Mesothelial cell of epicardium (in vitro differentiated cells): ENCODE measurements around the gene RERE. TPM values are rescaled to one million over a fixed set of nuclear protein-coding genes. Genes with fewer than 3 reads are reported as not detected.

ENCODE experiments used
- DNase-seq, 2 experiments: peaks; one replicate each; pipeline ENCODE4 v3.0.0; 2021; ENCODE audit warnings: low spot score in 2 of 2; ENCODE audit not compliant: unreplicated experiment in 2 of 2
- H3K27ac Mint-ChIP-seq: 2 replicates; pipeline ENCODE4 v1.8.0; 2021; ENCODE audit warnings: mixed read lengths
- H3K27me3 Mint-ChIP-seq: 2 replicates; pipeline ENCODE4 v1.8.0; 2021; ENCODE audit warnings: low read depth, mixed read lengths
- H3K36me3 Mint-ChIP-seq: 2 replicates; pipeline ENCODE4 v1.8.0; 2021; ENCODE audit warnings: mixed read lengths
- H3K4me1 Mint-ChIP-seq: 2 replicates; pipeline ENCODE4 v1.8.0; 2021; ENCODE audit warnings: mixed read lengths
- H3K4me3 Mint-ChIP-seq: 2 replicates; pipeline ENCODE4 v1.8.0; 2021; ENCODE audit warnings: mild to moderate bottlenecking, moderate library complexity, mixed read lengths
- H3K9me3 Mint-ChIP-seq: 2 replicates; pipeline ENCODE4 v1.8.0; 2021; ENCODE audit warnings: mixed read lengths
- total RNA-seq: library from RNA; stranded (reverse); gene quantifications from 3 replicates; pipeline ENCODE4 v1.2.1, GENCODE V29; 2021
- TF ChIP-seq, protein P1 (sequence below): fragments of 200-600 bp; sonication (generic); IDR thresholded peaks from one replicate; pipeline ENCODE4 v1.5.0; 2021; ENCODE audit warnings: antibody characterized with exemption; ENCODE audit not compliant: unreplicated experiment

RERE gene
- total RNA-seq, 1 donor from 2014 or later = 187 TPM

DNA sequence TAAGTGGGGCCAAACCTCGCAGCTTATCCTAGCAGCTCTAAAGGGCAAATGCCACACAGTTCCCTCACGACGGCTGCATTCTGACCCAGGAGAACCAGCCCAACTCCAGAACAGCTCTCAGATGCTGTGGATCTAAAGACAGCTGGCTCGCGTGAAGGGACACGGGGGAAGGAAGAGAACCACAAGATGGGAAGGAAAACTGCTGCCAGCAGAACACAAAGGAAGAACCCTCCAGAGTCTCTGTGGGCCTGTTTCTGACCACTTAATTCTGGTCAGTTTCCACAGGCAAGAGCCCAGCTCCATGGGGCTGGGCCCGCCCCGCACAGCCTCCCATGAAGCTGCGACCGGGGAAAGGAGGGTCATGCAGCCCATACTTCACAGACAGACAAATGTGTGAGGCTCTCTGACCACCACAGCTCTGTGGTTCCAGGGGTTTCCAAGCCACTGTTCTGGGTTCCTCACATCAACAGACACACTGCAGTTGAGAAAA lies 438.4 kb downstream of the RERE start:
- H3K4me1 Mint-ChIP-seq = peaks cover 66% of the 10 kb centered on the region
- H3K9me3 Mint-ChIP-seq = no peaks in the 10 kb centered on the region
- TF ChIP-seq, protein P1, sequence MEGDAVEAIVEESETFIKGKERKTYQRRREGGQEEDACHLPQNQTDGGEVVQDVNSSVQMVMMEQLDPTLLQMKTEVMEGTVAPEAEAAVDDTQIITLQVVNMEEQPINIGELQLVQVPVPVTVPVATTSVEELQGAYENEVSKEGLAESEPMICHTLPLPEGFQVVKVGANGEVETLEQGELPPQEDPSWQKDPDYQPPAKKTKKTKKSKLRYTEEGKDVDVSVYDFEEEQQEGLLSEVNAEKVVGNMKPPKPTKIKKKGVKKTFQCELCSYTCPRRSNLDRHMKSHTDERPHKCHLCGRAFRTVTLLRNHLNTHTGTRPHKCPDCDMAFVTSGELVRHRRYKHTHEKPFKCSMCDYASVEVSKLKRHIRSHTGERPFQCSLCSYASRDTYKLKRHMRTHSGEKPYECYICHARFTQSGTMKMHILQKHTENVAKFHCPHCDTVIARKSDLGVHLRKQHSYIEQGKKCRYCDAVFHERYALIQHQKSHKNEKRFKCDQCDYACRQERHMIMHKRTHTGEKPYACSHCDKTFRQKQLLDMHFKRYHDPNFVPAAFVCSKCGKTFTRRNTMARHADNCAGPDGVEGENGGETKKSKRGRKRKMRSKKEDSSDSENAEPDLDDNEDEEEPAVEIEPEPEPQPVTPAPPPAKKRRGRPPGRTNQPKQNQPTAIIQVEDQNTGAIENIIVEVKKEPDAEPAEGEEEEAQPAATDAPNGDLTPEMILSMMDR = no peak
- H3K36me3 Mint-ChIP-seq = peaks cover 3% of the 10 kb centered on the region
- H3K27ac Mint-ChIP-seq = peak overlapping the region; percentile 94
- DNase-seq = no peak
- no peaks in the 10 kb centered on the region for H3K27me3 Mint-ChIP-seq
- no peak overlapping the region for H3K4me3 Mint-ChIP-seq

DNA sequence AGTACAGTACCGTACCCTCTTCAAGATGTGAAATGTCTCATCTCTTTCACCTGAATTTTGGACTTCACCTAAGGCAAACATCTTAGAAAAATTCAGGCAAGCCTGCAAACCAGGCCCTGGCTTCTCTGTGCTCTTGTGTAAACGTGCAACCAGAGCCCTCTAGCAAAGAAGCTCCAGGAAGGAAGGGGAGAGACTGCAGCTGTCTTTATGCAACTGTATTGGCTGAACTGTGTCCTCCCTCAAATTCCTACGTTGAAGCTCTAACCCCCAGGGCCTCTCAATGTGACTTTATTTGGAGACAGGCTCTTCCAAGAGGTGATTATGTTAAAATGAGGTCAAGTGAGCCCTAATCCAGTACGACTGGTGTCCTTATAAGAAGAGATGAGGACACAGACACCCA lies 439.3 kb downstream of the RERE start:
- H3K27ac Mint-ChIP-seq = peak overlapping the region; percentile 94
- TF ChIP-seq, protein P1 = no peak
- no peaks in the 10 kb centered on the region for H3K9me3 Mint-ChIP-seq
- H3K4me1 Mint-ChIP-seq = peaks cover 74% of the 10 kb centered on the region
- no peak for DNase-seq
- H3K36me3 Mint-ChIP-seq = peaks cover 3% of the 10 kb centered on the region
- H3K4me3 Mint-ChIP-seq = no peak overlapping the region
- H3K27me3 Mint-ChIP-seq = no peaks in the 10 kb centered on the region

DNA sequence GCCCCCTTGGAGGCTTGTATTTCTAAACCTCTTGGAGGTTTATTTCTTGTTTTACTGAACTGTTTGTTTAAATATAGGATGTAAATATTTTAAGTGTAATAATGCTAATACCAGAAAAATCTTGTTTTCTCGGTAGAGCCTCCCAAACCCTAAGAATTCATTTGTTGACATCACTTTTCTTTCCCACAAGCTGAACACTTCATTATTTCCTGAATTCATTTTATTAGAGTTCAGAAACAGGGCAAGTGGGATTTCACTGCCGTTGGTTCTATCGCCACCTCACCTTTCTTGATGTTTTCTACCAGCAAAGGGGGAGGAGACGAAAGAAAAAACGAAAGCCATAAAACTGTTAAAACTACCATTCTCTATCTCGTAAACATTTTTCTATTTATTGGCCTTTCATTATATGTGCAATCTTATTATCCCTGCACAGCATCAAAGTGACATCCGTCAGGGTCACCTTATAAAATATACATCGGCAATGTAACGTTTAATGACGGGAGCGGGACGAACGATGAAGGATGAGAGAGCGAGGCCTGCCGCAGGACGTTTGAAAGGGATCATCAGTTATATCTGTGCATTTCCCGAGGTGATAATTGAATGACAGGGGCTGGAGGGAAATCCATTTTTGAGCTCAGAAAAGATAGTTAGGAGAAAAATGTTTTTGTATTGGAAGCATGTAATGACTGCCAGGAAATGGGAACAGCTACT lies 440.0 kb downstream of the RERE start:
- no peak for DNase-seq
- H3K9me3 Mint-ChIP-seq = no peaks in the 10 kb centered on the region
- peaks cover 3% of the 10 kb centered on the region for H3K36me3 Mint-ChIP-seq
- TF ChIP-seq, protein P1 = no peak
- H3K27ac Mint-ChIP-seq = peak overlapping the region; percentile 94
- H3K4me1 Mint-ChIP-seq = peaks cover 79% of the 10 kb centered on the region
- H3K4me3 Mint-ChIP-seq = peak overlapping the region; percentile 6
- H3K27me3 Mint-ChIP-seq = no peaks in the 10 kb centered on the region

DNA sequence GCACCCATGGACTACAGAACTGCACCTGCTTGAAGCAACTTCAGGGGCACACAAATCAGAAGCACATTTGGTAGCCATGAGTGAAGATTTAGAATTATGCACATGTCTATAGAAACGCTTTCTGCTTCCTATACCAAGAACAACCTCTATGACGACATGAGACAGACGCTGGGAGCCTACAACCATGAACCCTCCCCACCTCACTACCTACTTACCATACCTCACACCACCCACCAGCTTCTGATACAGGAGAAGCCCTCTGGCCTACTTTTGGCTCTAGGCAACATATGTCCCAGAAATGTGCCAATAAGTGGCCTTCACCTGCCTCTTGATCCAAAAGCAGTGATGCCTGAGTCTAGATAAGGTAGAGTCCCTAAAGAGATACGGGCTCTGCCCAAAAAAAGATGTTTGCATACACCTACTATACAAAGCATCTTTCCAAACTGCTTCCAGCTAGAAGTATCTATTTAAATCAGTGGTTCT lies 441.0 kb downstream of the RERE start:
- TF ChIP-seq, protein P1 = no peak
- no peak for DNase-seq
- H3K36me3 Mint-ChIP-seq = peaks cover 3% of the 10 kb centered on the region
- H3K9me3 Mint-ChIP-seq = no peaks in the 10 kb centered on the region
- H3K4me1 Mint-ChIP-seq = peaks cover 80% of the 10 kb centered on the region
- no peak overlapping the region for H3K4me3 Mint-ChIP-seq
- no peaks in the 10 kb centered on the region for H3K27me3 Mint-ChIP-seq
- H3K27ac Mint-ChIP-seq = no peak overlapping the region

DNA sequence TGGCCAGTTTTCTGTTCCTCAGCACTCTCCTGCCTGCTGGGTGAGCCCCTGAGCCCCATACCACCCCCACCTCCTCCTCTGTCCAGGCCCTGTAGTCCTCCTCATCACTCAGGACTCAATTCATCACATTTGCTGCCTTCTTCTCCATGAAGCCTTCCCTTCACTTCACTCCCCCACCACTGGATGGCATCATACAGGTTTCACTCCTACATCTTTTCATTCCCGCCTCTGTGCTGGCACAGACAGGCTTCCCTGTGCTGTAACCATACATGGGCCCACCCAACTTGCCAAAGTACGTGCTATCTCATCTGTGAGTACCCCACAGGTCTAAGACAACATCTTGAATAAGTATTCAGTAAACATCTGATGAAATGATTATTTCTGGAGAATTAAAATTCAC lies 442.6 kb downstream of the RERE start:
- no peak for DNase-seq
- Mint-ChIP-seq H3K27me3 (no peaks in the 10 kb centered on the region), H3K27ac (peak overlapping the region; percentile 95)

More for the DNA sequence above, 442.6 kb downstream of the RERE start:
- Mint-ChIP-seq H3K9me3 (no peaks in the 10 kb centered on the region), H3K4me3 (no peak overlapping the region), H3K36me3 (no peaks in the 10 kb centered on the region), H3K4me1 (peaks cover 87% of the 10 kb centered on the region)
- TF ChIP-seq, protein P1 = no peak
